GM12872 (cell line): ENCODE data around the gene TMEM220.
A peak's percentile ranks its signal among the peaks of the same experiment; 100 is the strongest.

Experiments
- CTCF ChIP-seq: IDR thresholded peaks from 3 replicates; pipeline ENCODE4 v1.5.1; 2011; ENCODE audit warnings: low read depth, mild to moderate bottlenecking, low read length, moderate library complexity; ENCODE audit not compliant: insufficient read depth

The TMEM220 gene

GRCh38 chr17:10754861-10755591 lies 25.2 kb upstream of the TMEM220 start:
- no peak for TF ChIP-seq CTCF

DNA sequence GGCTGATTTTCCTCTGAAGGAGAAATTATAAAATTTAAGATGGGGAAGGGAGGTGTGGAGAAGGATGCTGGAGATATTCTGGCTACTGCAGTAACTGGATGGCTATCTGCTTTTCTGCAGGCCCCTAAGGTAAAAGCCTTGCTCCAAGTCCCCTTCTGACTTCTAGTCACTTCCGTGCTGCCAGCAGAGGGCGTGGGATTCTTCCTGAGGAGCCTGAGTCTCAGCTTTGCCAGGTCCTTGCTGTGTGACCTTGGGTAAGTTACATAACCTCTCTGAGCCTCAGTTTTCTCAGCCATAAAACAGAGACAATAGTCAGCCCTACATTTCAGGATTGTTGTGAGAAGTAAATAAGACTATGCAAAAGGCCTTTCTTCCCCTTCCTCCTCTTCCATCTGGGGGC lies 24.3 kb upstream of the TMEM220 start:
- TF ChIP-seq CTCF, result peak; percentile 58

DNA sequence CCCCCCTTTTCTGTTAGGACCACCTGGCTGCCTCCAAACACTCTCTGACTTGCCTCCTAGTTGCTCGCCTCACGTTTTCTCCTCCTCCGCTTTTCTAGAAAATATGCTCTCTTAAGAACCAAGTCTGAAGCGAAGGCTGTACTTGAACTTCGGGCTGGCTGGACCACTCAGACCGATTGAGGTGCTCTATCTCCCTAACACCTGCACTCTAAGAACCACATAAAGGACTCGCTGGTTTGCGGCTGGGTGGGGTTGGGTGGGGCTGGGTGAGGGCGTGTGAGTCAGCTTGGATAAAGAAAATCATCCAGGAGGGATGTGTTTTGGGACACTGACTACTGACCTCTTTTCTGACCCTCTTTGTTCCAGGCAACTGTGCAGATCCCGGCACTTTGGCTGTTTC lies 22.9 kb upstream of the TMEM220 start:
- TF ChIP-seq CTCF, result no peak

GRCh38 chr17:10751563-10751962 lies 21.7 kb upstream of the TMEM220 start:
- no peak for TF ChIP-seq CTCF

DNA sequence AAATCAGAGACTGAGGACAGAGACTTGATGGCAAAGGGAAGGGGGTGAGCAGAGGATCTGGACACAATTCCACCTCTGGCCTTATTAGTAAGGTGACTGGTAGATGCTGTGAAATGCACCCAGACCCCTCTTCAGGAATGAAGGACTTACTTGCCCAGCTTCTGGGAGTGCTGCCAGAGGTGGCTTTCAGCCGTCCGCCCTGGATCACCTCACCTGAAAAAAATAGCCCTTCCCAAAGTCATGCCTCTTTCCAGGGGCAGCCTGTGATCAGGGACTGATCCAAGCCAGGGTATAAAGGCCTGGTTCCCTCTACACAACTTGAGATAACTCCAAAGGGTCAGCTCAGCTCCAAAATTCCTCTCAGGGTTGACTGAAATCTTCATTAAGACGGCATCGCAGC lies 20.4 kb upstream of the TMEM220 start:
- TF ChIP-seq CTCF, result no peak

DNA sequence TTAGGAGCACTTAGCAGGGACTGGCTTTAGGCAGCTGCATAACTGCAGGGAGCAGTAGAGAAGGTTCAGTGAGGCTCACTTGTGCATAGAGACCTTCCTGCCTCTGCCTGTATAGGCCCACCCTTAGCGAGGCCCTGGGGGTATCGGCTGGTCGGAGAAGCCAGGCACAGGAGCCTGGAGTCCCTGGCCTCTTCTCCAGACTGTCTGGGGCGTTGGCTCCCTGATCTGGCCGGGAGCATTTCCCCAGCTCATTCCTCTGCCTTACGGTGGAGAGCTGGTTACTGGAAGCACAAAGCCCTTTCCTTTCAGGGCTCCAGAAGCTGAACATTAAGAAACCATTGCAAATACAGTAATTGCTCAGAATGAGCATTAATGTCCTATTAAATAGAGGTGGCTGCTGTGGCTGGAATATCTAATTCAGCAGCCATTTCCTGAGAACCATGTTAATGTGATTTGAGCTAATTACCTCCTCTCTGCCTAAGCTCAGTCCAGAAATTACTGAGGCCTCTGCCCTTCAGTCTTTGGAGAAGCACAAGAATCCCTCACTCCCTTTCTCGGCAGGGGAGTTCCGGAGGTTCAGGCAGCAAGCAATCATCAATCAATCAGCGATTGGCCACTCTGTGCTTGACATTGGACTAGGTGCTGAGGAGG lies 18.8 kb upstream of the TMEM220 start:
- TF ChIP-seq CTCF, result no peak

- TF ChIP-seq CTCF, result no peak
Observed at GRCh38 chr17:10745231-10745630, 15.4 kb upstream of the TMEM220 start.
